Activated CD4-positive, alpha-beta memory T cell treated with anti-CD3 and anti-CD28 coated beads for 36 hours (primary cell): ENCODE results near the gene SEPTIN2. TPM values are rescaled to one million over a fixed set of nuclear protein-coding genes. Genes with fewer than 3 reads are reported as not detected.
"Not testable (repeated sequence)": the region's sequence is repeated elsewhere in the genome, so short reads cannot be mapped to it uniquely, and the experiment has no call there.

Experiments
- CTCF ChIA-PET: fragments of 350-600 bp; sonication (Branson Sonifier 250); formaldehyde crosslinking; loops from one replicate; lab custom pipeline; 2021; ENCODE audit warnings: antibody characterized with exemption, inconsistent platforms; lab: Charles Lee
- POLR2A ChIA-PET: fragments of 350-600 bp; sonication (Branson Sonifier 250); formaldehyde crosslinking; loops from one replicate; lab custom pipeline; 2021; ENCODE audit warnings: antibody characterized with exemption; lab: Charles Lee
- DNase-seq: peaks from one replicate; pipeline ENCODE4 v3.0.0-alpha.2; 2020
- H3K27ac Mint-ChIP-seq: one replicate; pipeline ENCODE4 v1.8.0; 2021; ENCODE audit warnings: mixed read lengths
- H3K27me3 Mint-ChIP-seq: one replicate; pipeline ENCODE4 v1.8.0; 2021; ENCODE audit warnings: mixed read lengths
- H3K36me3 Mint-ChIP-seq: one replicate; pipeline ENCODE4 v1.8.0; 2021; ENCODE audit warnings: mixed read lengths
- H3K4me1 Mint-ChIP-seq: one replicate; pipeline ENCODE4 v1.8.0; 2021; ENCODE audit warnings: low read depth, mixed read lengths
- H3K4me3 Mint-ChIP-seq: one replicate; pipeline ENCODE4 v1.8.0; 2021; ENCODE audit warnings: mild to moderate bottlenecking, mixed read lengths
- H3K9me3 Mint-ChIP-seq: one replicate; pipeline ENCODE4 v1.8.0; 2021; ENCODE audit warnings: mixed read lengths
- intact Hi-C: fragments of 100-400 bp; cut with micrococcal nuclease; formaldehyde crosslinking; loops from one replicate; pipeline ENCODE4 v1.15.1; 2023
- total RNA-seq, 2 experiments: library from RNA; stranded (reverse); gene quantifications; one replicate each; pipeline ENCODE4 v1.2.3, GENCODE V29; 2021

The SEPTIN2 gene
- total RNA-seq, 2 experiments from 2014 or later = 255 to 261 TPM

GRCh38 chr2:241274127-241274526 is 41.6 kb upstream of the SEPTIN2 start:
- no peak overlapping the region for H3K4me3 Mint-ChIP-seq
- POLR2A ChIA-PET = no interaction called here
- no peak overlapping the region for H3K27ac Mint-ChIP-seq
- no peaks in the 10 kb centered on the region for H3K27me3 Mint-ChIP-seq
- peaks cover 14% of the 10 kb centered on the region for H3K9me3 Mint-ChIP-seq
- H3K36me3 Mint-ChIP-seq = peaks cover 10% of the 10 kb centered on the region
- DNase-seq = no peak
- peaks cover 41% of the 10 kb centered on the region for H3K4me1 Mint-ChIP-seq
- intact Hi-C loops = loop anchor here (10.0 kb wide), 1 partner anchor 199 kb away; no protein-coding TSS in a partner anchor
- CTCF ChIA-PET = no interaction called here

GRCh38 chr2:241275504-241275903 is 40.2 kb upstream of the SEPTIN2 start:
- Mint-ChIP-seq H3K4me3 (no peak overlapping the region), H3K4me1 (peaks cover 31% of the 10 kb centered on the region), H3K27ac (no peak overlapping the region), H3K27me3 (no peaks in the 10 kb centered on the region), H3K9me3 (peaks cover 14% of the 10 kb centered on the region), H3K36me3 (peaks cover 9% of the 10 kb centered on the region)
- intact Hi-C loops = loop anchor here (10.0 kb wide), 1 partner anchor 201 kb away; no protein-coding TSS in a partner anchor
- CTCF ChIA-PET = no interaction called here
- no peak for DNase-seq
- POLR2A ChIA-PET = interaction anchor here (0.6 kb wide), 1 partner anchor 11 kb away, joined by 4 read pairs; no protein-coding TSS in a partner anchor

DNA sequence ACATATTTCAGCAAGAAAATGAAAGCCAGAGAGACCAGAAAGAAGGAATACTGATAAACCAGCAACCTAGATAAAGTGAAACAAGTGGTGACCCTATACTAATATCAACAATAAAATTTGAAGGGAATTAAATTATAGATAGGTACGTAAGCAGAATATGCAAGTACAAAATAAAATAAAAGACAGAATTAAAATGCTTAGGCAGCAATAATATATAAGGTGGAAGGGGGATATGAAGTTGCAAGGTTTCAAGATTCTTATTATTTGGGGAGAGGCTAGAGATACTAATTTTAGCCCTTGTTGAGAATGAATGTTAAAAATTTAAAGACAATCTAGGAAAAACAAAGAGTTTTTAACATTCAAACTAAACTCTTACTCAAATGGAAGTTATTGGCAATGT is 39.8 kb upstream of the SEPTIN2 start:
- intact Hi-C loops = loop anchor here (10.0 kb wide), 1 partner anchor 201 kb away; no protein-coding TSS in a partner anchor
- CTCF ChIA-PET = no interaction called here

DNA sequence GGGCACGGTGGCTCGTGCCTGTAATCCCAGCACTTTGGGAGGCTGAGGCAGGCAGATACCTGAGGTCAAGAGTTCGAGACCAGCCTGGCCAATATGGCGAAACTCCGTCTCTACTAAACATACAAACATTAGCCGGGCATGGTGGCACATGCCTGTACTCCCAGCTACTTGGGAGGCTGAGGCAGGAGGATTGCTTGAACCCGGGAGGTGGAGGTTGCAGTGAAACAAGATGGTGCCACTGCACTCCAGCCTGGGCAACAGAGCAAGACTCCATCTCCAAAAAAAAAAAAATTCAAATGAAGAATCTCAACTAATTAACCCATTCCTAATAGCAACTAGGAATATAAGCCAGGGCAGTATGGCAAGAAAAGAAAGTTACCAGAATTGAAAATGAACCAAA is 37.4 kb upstream of the SEPTIN2 start:
- DNase-seq, H3K27me3 Mint-ChIP-seq, POLR2A ChIA-PET, H3K27ac Mint-ChIP-seq, CTCF ChIA-PET, H3K4me3 Mint-ChIP-seq, H3K36me3 Mint-ChIP-seq: not testable (repeated sequence)
- Mint-ChIP-seq H3K9me3 (peaks cover 14% of the 10 kb centered on the region), H3K4me1 (peaks cover 21% of the 10 kb centered on the region)
- intact Hi-C loops = loop anchor here (10.0 kb wide), 1 partner anchor 204 kb away; no protein-coding TSS in a partner anchor

More for the DNA sequence above, 39.8 kb upstream of the SEPTIN2 start:
- peaks cover 9% of the 10 kb centered on the region for H3K36me3 Mint-ChIP-seq
- H3K27me3 Mint-ChIP-seq = no peaks in the 10 kb centered on the region
- POLR2A ChIA-PET = interaction anchor here (0.6 kb wide), 1 partner anchor 11 kb away, joined by 4 read pairs; no protein-coding TSS in a partner anchor
- no peak overlapping the region for H3K4me3 Mint-ChIP-seq
- peaks cover 14% of the 10 kb centered on the region for H3K9me3 Mint-ChIP-seq
- no peak for DNase-seq
- no peak overlapping the region for H3K27ac Mint-ChIP-seq
- H3K4me1 Mint-ChIP-seq = peaks cover 27% of the 10 kb centered on the region

DNA sequence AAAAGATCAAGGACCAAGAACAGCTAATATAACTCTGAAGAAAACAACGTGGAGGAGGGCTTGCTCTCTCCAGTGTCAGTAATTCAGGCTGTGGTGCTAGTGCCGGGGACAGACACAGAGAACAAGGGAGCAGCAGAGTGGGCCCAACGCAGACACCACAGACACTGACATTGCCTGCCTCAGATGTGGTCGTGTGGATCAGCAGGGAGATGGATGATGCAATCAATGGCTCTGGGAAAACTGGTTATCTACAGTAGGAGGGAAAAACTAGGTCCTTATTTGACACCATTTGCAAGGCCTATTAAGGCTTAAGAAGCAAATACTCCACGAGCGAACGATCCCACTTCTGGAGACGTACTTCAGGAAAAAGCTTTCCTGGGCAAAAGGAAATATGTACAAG is 36.3 kb upstream of the SEPTIN2 start:
- POLR2A ChIA-PET = no interaction called here
- H3K27me3 Mint-ChIP-seq = no peaks in the 10 kb centered on the region
- intact Hi-C loops = loop anchor here (10.0 kb wide), 1 partner anchor 205 kb away; no protein-coding TSS in a partner anchor
- no peak overlapping the region for H3K27ac Mint-ChIP-seq
- peaks cover 19% of the 10 kb centered on the region for H3K4me1 Mint-ChIP-seq
- H3K9me3 Mint-ChIP-seq = peaks cover 14% of the 10 kb centered on the region
- peaks cover 12% of the 10 kb centered on the region for H3K36me3 Mint-ChIP-seq
- no peak overlapping the region for H3K4me3 Mint-ChIP-seq
- no peak for DNase-seq
- CTCF ChIA-PET = interaction anchor here (0.7 to 1.3 kb wide), 2 partner anchors 23 to 34 kb away, joined by 3 to 4 read pairs; no protein-coding TSS in a partner anchor

GRCh38 chr2:241279828-241280227 is 35.9 kb upstream of the SEPTIN2 start:
- H3K4me1 Mint-ChIP-seq = peaks cover 21% of the 10 kb centered on the region
- peaks cover 12% of the 10 kb centered on the region for H3K36me3 Mint-ChIP-seq
- H3K4me3 Mint-ChIP-seq = no peak overlapping the region
- ChIA-PET CTCF (interaction anchor here (0.7 to 1.3 kb wide), 3 partner anchors 12 to 34 kb away, joined by 3 to 6 read pairs (median 4); no protein-coding TSS in a partner anchor), POLR2A (no interaction called here)
- no peaks in the 10 kb centered on the region for H3K27me3 Mint-ChIP-seq
- H3K27ac Mint-ChIP-seq = no peak overlapping the region
- peaks cover 14% of the 10 kb centered on the region for H3K9me3 Mint-ChIP-seq
- intact Hi-C loops = loop anchor here (10.0 kb wide), 1 partner anchor 205 kb away; no protein-coding TSS in a partner anchor
- DNase-seq = no peak

DNA sequence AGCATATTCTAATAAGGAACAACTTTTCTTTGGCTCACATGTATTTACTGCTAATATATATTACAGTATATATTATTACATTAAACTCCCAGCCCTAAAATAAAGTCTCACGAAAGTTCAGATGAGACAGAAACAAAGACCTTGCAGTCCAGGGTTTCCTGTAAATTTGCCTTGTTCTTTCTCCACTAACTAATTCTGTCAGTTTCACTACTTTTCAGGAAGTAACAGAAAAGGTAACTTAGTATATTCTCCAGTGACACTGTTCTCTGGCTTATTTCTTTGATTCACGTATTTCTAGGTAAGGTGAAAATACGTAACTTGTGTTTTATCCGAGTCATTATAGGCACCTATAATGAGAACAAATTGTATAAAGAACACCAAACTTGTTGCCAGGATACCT is 35.4 kb upstream of the SEPTIN2 start:
- POLR2A ChIA-PET = no interaction called here

DNA sequence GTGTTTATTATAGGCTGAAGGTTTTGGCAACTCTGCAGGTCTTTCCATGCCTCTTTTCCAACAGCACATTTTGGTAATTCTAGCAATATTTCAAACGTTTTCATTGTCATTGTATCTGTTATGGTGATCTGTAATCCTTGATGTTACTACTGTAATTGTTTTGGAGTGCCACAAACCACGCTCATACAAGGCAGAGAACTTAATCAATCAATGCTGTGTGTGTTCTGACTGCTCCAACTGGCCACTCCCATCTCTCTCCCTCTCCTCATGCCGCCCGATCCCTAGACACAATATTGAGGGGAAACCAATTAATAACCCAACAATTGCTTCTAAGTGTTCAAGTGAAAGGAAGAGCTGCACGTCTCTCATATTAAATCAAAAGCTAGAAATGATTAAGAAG is 33.2 kb upstream of the SEPTIN2 start:
- peaks cover 20% of the 10 kb centered on the region for H3K4me1 Mint-ChIP-seq
- no peak overlapping the region for H3K27ac Mint-ChIP-seq
- H3K4me3 Mint-ChIP-seq = no peak overlapping the region
- intact Hi-C loops = no loop called here
- CTCF ChIA-PET = no interaction called here
- POLR2A ChIA-PET = no interaction called here
- peaks cover 10% of the 10 kb centered on the region for H3K36me3 Mint-ChIP-seq
- H3K27me3 Mint-ChIP-seq = no peaks in the 10 kb centered on the region
- no peaks in the 10 kb centered on the region for H3K9me3 Mint-ChIP-seq
- DNase-seq = no peak

More for the DNA sequence above, 35.4 kb upstream of the SEPTIN2 start:
- Mint-ChIP-seq H3K27me3 (no peaks in the 10 kb centered on the region), H3K36me3 (peaks cover 10% of the 10 kb centered on the region), H3K27ac (no peak overlapping the region), H3K9me3 (peaks cover 10% of the 10 kb centered on the region), H3K4me3 (no peak overlapping the region), H3K4me1 (peaks cover 23% of the 10 kb centered on the region)
- CTCF ChIA-PET = interaction anchor here (0.7 to 1.1 kb wide), 2 partner anchors 13 to 34 kb away, joined by 3 to 6 read pairs; no protein-coding TSS in a partner anchor
- intact Hi-C loops = no loop called here
- DNase-seq = no peak

GRCh38 chr2:241285596-241285995 is 30.1 kb upstream of the SEPTIN2 start:
- H3K9me3 Mint-ChIP-seq = no peaks in the 10 kb centered on the region
- H3K36me3 Mint-ChIP-seq = peaks cover 12% of the 10 kb centered on the region
- intact Hi-C loops = no loop called here
- CTCF ChIA-PET = no interaction called here
- H3K27me3 Mint-ChIP-seq = no peaks in the 10 kb centered on the region
- peaks cover 33% of the 10 kb centered on the region for H3K4me1 Mint-ChIP-seq
- POLR2A ChIA-PET = no interaction called here
- H3K4me3 Mint-ChIP-seq = no peak overlapping the region
- H3K27ac Mint-ChIP-seq = no peak overlapping the region
- DNase-seq = no peak

- Mint-ChIP-seq H3K9me3 (no peaks in the 10 kb centered on the region), H3K27me3 (no peaks in the 10 kb centered on the region), H3K27ac (no peak overlapping the region), H3K4me3 (no peak overlapping the region), H3K36me3 (peaks cover 12% of the 10 kb centered on the region), H3K4me1 (peaks cover 33% of the 10 kb centered on the region)
- CTCF ChIA-PET = no interaction called here
- DNase-seq = no peak
- POLR2A ChIA-PET = interaction anchor here (0.7 kb wide), 1 partner anchor 11 kb away, joined by 4 read pairs; no protein-coding TSS in a partner anchor
- intact Hi-C loops = no loop called here
Measured at GRCh38 chr2:241286348-241287090, 29.2 kb upstream of the SEPTIN2 start.

DNA sequence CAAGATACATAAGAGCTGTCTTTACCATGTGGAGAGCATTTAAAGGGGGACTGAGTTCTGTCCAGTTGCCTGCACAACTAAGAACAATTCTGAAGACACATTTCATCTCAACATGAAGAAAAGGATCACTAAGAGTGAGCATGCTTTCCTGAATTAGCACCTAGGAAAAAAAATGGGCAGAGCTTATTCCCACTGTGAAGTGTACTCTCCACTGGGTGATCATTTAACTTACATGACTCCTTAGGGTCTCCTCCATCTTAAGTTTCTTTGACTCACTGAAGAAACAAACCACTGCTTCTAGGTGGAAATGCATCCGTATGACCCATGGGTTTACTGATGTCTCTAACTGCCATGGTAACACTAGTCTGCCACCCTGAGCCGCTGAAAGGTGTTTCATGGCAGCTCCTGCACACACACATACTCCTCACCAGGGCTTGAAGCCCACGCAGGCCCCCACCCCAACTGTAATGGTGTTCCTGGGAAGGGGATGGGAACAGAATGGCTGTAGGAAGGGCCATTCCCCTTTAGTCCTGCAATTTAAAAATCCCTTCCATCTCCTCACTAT is 27.3 kb upstream of the SEPTIN2 start:
- CTCF ChIA-PET = interaction anchor here (0.9 to 1.1 kb wide), 2 partner anchors 15 to 20 kb away, joined by 3 read pairs; no protein-coding TSS in a partner anchor
- no peak for DNase-seq

GRCh38 chr2:241289053-241289452 is 26.7 kb upstream of the SEPTIN2 start:
- no peak for DNase-seq
- Mint-ChIP-seq H3K4me3 (no peak overlapping the region), H3K9me3 (no peaks in the 10 kb centered on the region), H3K27ac (no peak overlapping the region), H3K36me3 (peaks cover 12% of the 10 kb centered on the region), H3K4me1 (peaks cover 33% of the 10 kb centered on the region), H3K27me3 (no peaks in the 10 kb centered on the region)
- intact Hi-C loops = no loop called here
- CTCF ChIA-PET = interaction anchor here (0.9 to 1.1 kb wide), 2 partner anchors 14 to 19 kb away, joined by 3 read pairs; no protein-coding TSS in a partner anchor
- POLR2A ChIA-PET = no interaction called here

More for the DNA sequence above, 27.3 kb upstream of the SEPTIN2 start:
- Mint-ChIP-seq H3K27ac (no peak overlapping the region), H3K4me3 (no peak overlapping the region), H3K4me1 (peaks cover 34% of the 10 kb centered on the region), H3K9me3 (no peaks in the 10 kb centered on the region), H3K27me3 (no peaks in the 10 kb centered on the region), H3K36me3 (peaks cover 12% of the 10 kb centered on the region)
- POLR2A ChIA-PET = no interaction called here
- intact Hi-C loops = no loop called here
